Measurements from ENCODE around the gene NFIC.

The NFIC gene

GRCh38 chr19:3366753-3367627, 607 bp downstream of the NFIC start:
- peak overlapping the region; percentile 95 for H3K9ac ChIP-seq (ENCODE audit: insufficient read length)
- H3K27ac ChIP-seq = peak overlapping the region; percentile 93

GRCh38 chr19:3367628-3368440, 1.5 kb downstream of the NFIC start:
- TF ChIP-seq EZH2 (IDR thresholded peaks at IDR 0.05) (no peak), POLR2AphosphoS5 (IDR thresholded peaks at IDR 0.05; ENCODE audit: borderline replicate concordance, low read depth, low read length) (no peak; the same call in 1 of the 2 replicates), FOXP2 (optimal IDR thresholded peaks at IDR 0.05; ENCODE audit: control extremely low read depth, extremely low read length, insufficient read depth) (no peak)
- no peak for DNase-seq (ENCODE audit: low read depth, low spot score)
- H3K9ac ChIP-seq (ENCODE audit: insufficient read length) = peak overlapping the region; percentile 95

More at GRCh38 chr19:3366753-3367627, 607 bp downstream of the NFIC start:
- Histone ChIP-seq H3K4me3 (peak overlapping the region; percentile 93), H3K9me3 (ENCODE audit: low read depth, low read length) (no peaks in the 10 kb centered on the region), H3K36me3 (ENCODE audit: insufficient read depth, low read length) (no peaks in the 10 kb centered on the region)
- DNase-seq (ENCODE audit: low read depth, low spot score) = no peak
- TF ChIP-seq FOXP2 (optimal IDR thresholded peaks at IDR 0.05; ENCODE audit: control extremely low read depth, extremely low read length, insufficient read depth) (no peak), POLR2AphosphoS5 (IDR thresholded peaks at IDR 0.05; ENCODE audit: borderline replicate concordance, low read depth, low read length) (peak; percentile 71)

GRCh38 chr19:3368441-3368795, 2.0 kb downstream of the NFIC start:
- no peaks in the 10 kb centered on the region for H3K9me3 ChIP-seq (ENCODE audit: low read depth, low read length)
- peak overlapping the region; percentile 93 for H3K27ac ChIP-seq
- peak overlapping the region; percentile 95 for H3K9ac ChIP-seq (ENCODE audit: insufficient read length)
- TF ChIP-seq POLR2AphosphoS5 (IDR thresholded peaks at IDR 0.05; ENCODE audit: borderline replicate concordance, low read depth, low read length) (no peak), EZH2 (IDR thresholded peaks at IDR 0.05) (no peak), FOXP2 (optimal IDR thresholded peaks at IDR 0.05; ENCODE audit: control extremely low read depth, extremely low read length, insufficient read depth) (no peak)
- no peak for DNase-seq (ENCODE audit: low read depth, low spot score)
- peak overlapping the region; percentile 93 for H3K4me3 ChIP-seq
- H3K36me3 ChIP-seq (ENCODE audit: insufficient read depth, low read length) = no peaks in the 10 kb centered on the region

More at GRCh38 chr19:3367628-3368440, 1.5 kb downstream of the NFIC start:
- Histone ChIP-seq H3K36me3 (ENCODE audit: insufficient read depth, low read length) (no peaks in the 10 kb centered on the region), H3K27ac (peak overlapping the region; percentile 93), H3K9me3 (ENCODE audit: low read depth, low read length) (no peaks in the 10 kb centered on the region), H3K4me3 (peak overlapping the region; percentile 93)

GRCh38 chr19:3368848-3369336, 2.5 kb downstream of the NFIC start:
- peak; percentile 8; the same call in 1 of the 2 replicates for TF ChIP-seq POLR2AphosphoS5 (IDR thresholded peaks at IDR 0.05; ENCODE audit: borderline replicate concordance, low read depth, low read length)
- TF ChIP-seq FOXP2 (optimal IDR thresholded peaks at IDR 0.05; ENCODE audit: control extremely low read depth, extremely low read length, insufficient read depth) = no peak
- DNase-seq (ENCODE audit: low read depth, low spot score) = no peak
- H3K4me3 ChIP-seq = peak overlapping the region; percentile 93
- H3K27ac ChIP-seq = peak overlapping the region; percentile 93
- no peaks in the 10 kb centered on the region for H3K9me3 ChIP-seq (ENCODE audit: low read depth, low read length)
- H3K36me3 ChIP-seq (ENCODE audit: insufficient read depth, low read length) = no peaks in the 10 kb centered on the region
- H3K9ac ChIP-seq (ENCODE audit: insufficient read length) = peak overlapping the region; percentile 95

- H3K27ac ChIP-seq = peak overlapping the region; percentile 93
- TF ChIP-seq FOXP2 (optimal IDR thresholded peaks at IDR 0.05; ENCODE audit: control extremely low read depth, extremely low read length, insufficient read depth) (no peak), POLR2AphosphoS5 (IDR thresholded peaks at IDR 0.05; ENCODE audit: borderline replicate concordance, low read depth, low read length) (no peak; the same call in 1 of the 2 replicates), EZH2 (IDR thresholded peaks at IDR 0.05) (no peak)
- H3K9ac ChIP-seq (ENCODE audit: insufficient read length) = peak overlapping the region; percentile 95
- DNase-seq (ENCODE audit: low read depth, low spot score) = no peak
- no peaks in the 10 kb centered on the region for H3K36me3 ChIP-seq (ENCODE audit: insufficient read depth, low read length)
- H3K9me3 ChIP-seq (ENCODE audit: low read depth, low read length) = no peaks in the 10 kb centered on the region
- peak overlapping the region; percentile 93 for H3K4me3 ChIP-seq
These were observed 3.2 kb downstream of the NFIC start for GRCh38 chr19:3369337-3370213.

- H3K4me3 ChIP-seq = peak overlapping the region; percentile 93
- H3K9ac ChIP-seq (ENCODE audit: insufficient read length) = peak overlapping the region; percentile 95
- H3K27ac ChIP-seq = peak overlapping the region; percentile 93
- H3K9me3 ChIP-seq (ENCODE audit: low read depth, low read length) = no peaks in the 10 kb centered on the region
- H3K36me3 ChIP-seq (ENCODE audit: insufficient read depth, low read length) = no peaks in the 10 kb centered on the region
- no peak for DNase-seq (ENCODE audit: low read depth, low spot score)
- TF ChIP-seq FOXP2 (optimal IDR thresholded peaks at IDR 0.05; ENCODE audit: control extremely low read depth, extremely low read length, insufficient read depth) = no peak
- no peak for TF ChIP-seq EZH2 (IDR thresholded peaks at IDR 0.05)
- TF ChIP-seq POLR2AphosphoS5 (IDR thresholded peaks at IDR 0.05; ENCODE audit: borderline replicate concordance, low read depth, low read length) = no peak
These were observed 3.9 kb downstream of the NFIC start for GRCh38 chr19:3370214-3370720.

Data from SK-N-MC (cell line).